Stomach smooth muscle (tissue), 2 donors: Measurements from ENCODE around the gene KDM1A.
"Not testable (repeated sequence)": the region's sequence is repeated elsewhere in the genome, so short reads cannot be mapped to it uniquely, and the experiment has no call there.

Experiments
- H3K27ac ChIP-seq: one replicate; pipeline ENCODE4 v1.7.0; 2013; ENCODE audit warnings: mild to moderate bottlenecking, low read length, inconsistent platforms
- H3K27me3 ChIP-seq, 2 donors: one replicate each; pipeline ENCODE4 v1.7.0; 2013; ENCODE audit warnings: low read length in 2 of 2; ENCODE audit not compliant: insufficient read depth in 2 of 2, control insufficient read depth in 1 of 2
- H3K36me3 ChIP-seq, 2 donors: one replicate each; pipeline ENCODE4 v1.7.0; 2013; ENCODE audit warnings: low read length in 2 of 2; ENCODE audit not compliant: control insufficient read depth in 2 of 2, insufficient read depth in 2 of 2
- H3K4me1 ChIP-seq: one replicate; pipeline ENCODE4 v1.7.0; 2013; ENCODE audit warnings: low read length; ENCODE audit not compliant: control insufficient read depth, insufficient read depth
- H3K4me3 ChIP-seq, 2 donors: one replicate each; pipeline ENCODE4 v1.7.0; 2013; ENCODE audit warnings: low read length in 2 of 2
- H3K9ac ChIP-seq, 2 donors: one replicate each; pipeline ENCODE4 v1.7.0; 2013; ENCODE audit warnings: low read length in 2 of 2, mild to moderate bottlenecking in 1 of 2
- H3K9me3 ChIP-seq, 2 donors: one replicate each; pipeline ENCODE4 v1.7.0; 2013; ENCODE audit warnings: low read length in 2 of 2; ENCODE audit not compliant: control insufficient read depth in 2 of 2
- donor health status: healthy.
- donor health status: Pancreatic carcinoma.

The KDM1A gene

GRCh38 chr1:22983944-22984343 is 35.3 kb upstream of the KDM1A start:
- H3K27me3 ChIP-seq, result peaks cover 0 to 2% of the 10 kb centered on the region in 2 donors
- H3K4me3 ChIP-seq, result no peak overlapping the region
- H3K27ac ChIP-seq, result no peak overlapping the region
- H3K4me1 ChIP-seq, result no peaks in the 10 kb centered on the region
- no peak overlapping the region for H3K9ac ChIP-seq
- H3K36me3 ChIP-seq, result no peaks in the 10 kb centered on the region
- H3K9me3 ChIP-seq, result no peaks in the 10 kb centered on the region

GRCh38 chr1:22992384-22992783 is 26.9 kb upstream of the KDM1A start:
- not testable (repeated sequence) for H3K27ac ChIP-seq, H3K4me1 ChIP-seq, H3K27me3 ChIP-seq, H3K9me3 ChIP-seq, H3K4me3 ChIP-seq, H3K9ac ChIP-seq, H3K36me3 ChIP-seq

- not testable (repeated sequence) for H3K4me1 ChIP-seq, H3K9me3 ChIP-seq, H3K36me3 ChIP-seq, H3K4me3 ChIP-seq, H3K27ac ChIP-seq, H3K9ac ChIP-seq, H3K27me3 ChIP-seq
Measured at GRCh38 chr1:22993220-22993795, 26.0 kb upstream of the KDM1A start.

- Histone ChIP-seq H3K4me1 (no peaks in the 10 kb centered on the region), H3K27me3 (no peaks in the 10 kb centered on the region), H3K4me3 (no peak overlapping the region), H3K36me3 (no peaks in the 10 kb centered on the region), H3K27ac (no peak overlapping the region), H3K9ac (no peak overlapping the region), H3K9me3 (peaks cover 0 to 4% of the 10 kb centered on the region in 2 donors)
Measured at GRCh38 chr1:22995774-22996173, 23.5 kb upstream of the KDM1A start.

GRCh38 chr1:22997528-22997927 is 21.7 kb upstream of the KDM1A start:
- H3K36me3 ChIP-seq, H3K4me1 ChIP-seq, H3K4me3 ChIP-seq, H3K9ac ChIP-seq, H3K27ac ChIP-seq, H3K9me3 ChIP-seq, H3K27me3 ChIP-seq: not testable (repeated sequence)

GRCh38 chr1:23000133-23000532 is 19.1 kb upstream of the KDM1A start:
- H3K4me1 ChIP-seq, H3K27ac ChIP-seq, H3K9me3 ChIP-seq, H3K9ac ChIP-seq, H3K27me3 ChIP-seq, H3K4me3 ChIP-seq, H3K36me3 ChIP-seq: not testable (repeated sequence)

- H3K4me1 ChIP-seq, H3K9me3 ChIP-seq, H3K36me3 ChIP-seq, H3K27me3 ChIP-seq, H3K27ac ChIP-seq, H3K4me3 ChIP-seq, H3K9ac ChIP-seq: not testable (repeated sequence)
Measured at GRCh38 chr1:23002218-23002617, 17.1 kb upstream of the KDM1A start.

GRCh38 chr1:23004112-23004511 is 15.2 kb upstream of the KDM1A start:
- Histone ChIP-seq H3K36me3 (no peaks in the 10 kb centered on the region), H3K9me3 (peaks cover 0 to 4% of the 10 kb centered on the region in 2 donors), H3K27me3 (no peaks in the 10 kb centered on the region), H3K4me1 (no peaks in the 10 kb centered on the region), H3K27ac (no peak overlapping the region), H3K4me3 (no peak overlapping the region), H3K9ac (no peak overlapping the region)

GRCh38 chr1:23004769-23005168 is 14.5 kb upstream of the KDM1A start:
- H3K4me1 ChIP-seq, H3K9me3 ChIP-seq, H3K27ac ChIP-seq, H3K36me3 ChIP-seq, H3K9ac ChIP-seq, H3K4me3 ChIP-seq, H3K27me3 ChIP-seq: not testable (repeated sequence)

- H3K9ac ChIP-seq, result no peak overlapping the region
- no peaks in the 10 kb centered on the region for H3K9me3 ChIP-seq
- H3K27ac ChIP-seq, result no peak overlapping the region
Measured at GRCh38 chr1:23007106-23007505, 12.2 kb upstream of the KDM1A start.

GRCh38 chr1:23008901-23009300 is 10.4 kb upstream of the KDM1A start:
- no peak overlapping the region for H3K27ac ChIP-seq

More at GRCh38 chr1:23007106-23007505, 12.2 kb upstream of the KDM1A start:
- no peaks in the 10 kb centered on the region for H3K4me1 ChIP-seq
- H3K4me3 ChIP-seq, result no peak overlapping the region
- H3K27me3 ChIP-seq, result no peaks in the 10 kb centered on the region
- H3K36me3 ChIP-seq, result no peaks in the 10 kb centered on the region

More at GRCh38 chr1:23008901-23009300, 10.4 kb upstream of the KDM1A start:
- no peaks in the 10 kb centered on the region for H3K9me3 ChIP-seq
- no peaks in the 10 kb centered on the region for H3K27me3 ChIP-seq
- H3K36me3 ChIP-seq, result no peaks in the 10 kb centered on the region
- no peaks in the 10 kb centered on the region for H3K4me1 ChIP-seq
- no peak overlapping the region for H3K4me3 ChIP-seq
- H3K9ac ChIP-seq, result no peak overlapping the region
